Neural progenitor cell (in vitro differentiated cells): ENCODE data around the gene CNTN2. TPM values are rescaled to one million over a fixed set of nuclear protein-coding genes. Genes with fewer than 3 reads are reported as not detected.
A peak's percentile ranks its signal among the peaks of the same experiment; 100 is the strongest.

Source experiments
- DNase-seq: peaks from one replicate; pipeline ENCODE4 v3.0.0-alpha.2; 2016; ENCODE audit warnings: low spot score
- H2AFZ ChIP-seq: fragments of 200-600 bp; sonication (generic); replicated peaks from 2 replicates; pipeline ENCODE4 v1.6.1; 2016; ENCODE audit warnings: antibody characterized with exemption
- H3F3A ChIP-seq: fragments of 200-600 bp; sonication (generic); 2 replicates; pipeline ENCODE4 v1.6.1; 2016; ENCODE audit warnings: antibody characterized with exemption, low read depth
- H3K27ac ChIP-seq: fragments of 200-600 bp; sonication (generic); 2 replicates; pipeline ENCODE4 v1.5.1; 2016; ENCODE audit warnings: mild to moderate bottlenecking
- H3K27me3 ChIP-seq: fragments of 200-600 bp; sonication (generic); 2 replicates; pipeline ENCODE4 v1.6.1; 2016; ENCODE audit warnings: mild to moderate bottlenecking, moderate library complexity
- H3K36me3 ChIP-seq: fragments of 200-600 bp; sonication (generic); 2 replicates; pipeline ENCODE4 v1.5.1; 2016
- H3K4me1 ChIP-seq: fragments of 200-600 bp; sonication (generic); 2 replicates; pipeline ENCODE4 v1.6.1; 2016; ENCODE audit warnings: mixed run types
- H3K4me2 ChIP-seq: fragments of 200-600 bp; sonication (generic); 2 replicates; pipeline ENCODE4 v1.6.1; 2016
- H3K4me3 ChIP-seq: fragments of 200-600 bp; sonication (generic); 2 replicates; pipeline ENCODE4 v1.5.1; 2016
- H3K79me2 ChIP-seq: fragments of 200-600 bp; sonication (generic); 2 replicates; pipeline ENCODE4 v1.6.1; 2016; ENCODE audit warnings: low read depth
- H3K9ac ChIP-seq: fragments of 200-600 bp; sonication (generic); 2 replicates; pipeline ENCODE4 v1.6.1; 2016
- H3K9me3 ChIP-seq: fragments of 200-600 bp; sonication (generic); 2 replicates; pipeline ENCODE4 v1.5.1; 2016; ENCODE audit warnings: low read depth
- H4K20me1 ChIP-seq: fragments of 200-600 bp; sonication (generic); 2 replicates; pipeline ENCODE4 v1.6.1; 2016; ENCODE audit warnings: low read depth
- H3K27ac Mint-ChIP-seq: 3 replicates; pipeline ENCODE4 v1.8.0; 2021; ENCODE audit warnings: mixed read lengths
- H3K27me3 Mint-ChIP-seq: 2 replicates; pipeline ENCODE4 v1.8.0; 2022; ENCODE audit warnings: low read depth, mild to moderate bottlenecking, inconsistent platforms, moderate library complexity, mixed read lengths; ENCODE audit not compliant: insufficient read depth
- H3K36me3 Mint-ChIP-seq: 3 replicates; pipeline ENCODE4 v1.8.0; 2021; ENCODE audit warnings: mixed read lengths
- H3K4me1 Mint-ChIP-seq: 3 replicates; pipeline ENCODE4 v1.8.0; 2021; ENCODE audit warnings: mixed read lengths
- H3K4me3 Mint-ChIP-seq: 3 replicates; pipeline ENCODE4 v1.8.0; 2021; ENCODE audit warnings: mild to moderate bottlenecking, moderate library complexity, mixed read lengths
- H3K9me3 Mint-ChIP-seq: 3 replicates; pipeline ENCODE4 v1.8.0; 2020; ENCODE audit warnings: mixed read lengths
- CTCF ChIP-seq: fragments of 200-600 bp; sonication (generic); IDR thresholded peaks from 2 replicates; pipeline ENCODE4 v1.5.1; 2017; ENCODE audit warnings: antibody characterized with exemption, mild to moderate bottlenecking
- EZH2 ChIP-seq: fragments of 200-600 bp; sonication (generic); IDR thresholded peaks from 2 replicates; pipeline ENCODE4 v1.6.1; 2017; ENCODE audit warnings: antibody characterized with exemption, mild to moderate bottlenecking, moderate library complexity
- EZH2phosphoT487 ChIP-seq: fragments of 200-600 bp; sonication (generic); IDR thresholded peaks from 2 replicates; pipeline ENCODE4 v1.6.1; 2017; ENCODE audit warnings: antibody characterized with exemption
- total RNA-seq: library from RNA; depleted of rRNA; stranded (reverse); fragments of >200 nt; gene quantifications from 2 replicates; pipeline ENCODE4 v1.2.3, GENCODE V29; 2015; ENCODE audit warnings: low replicate concordance

The CNTN2 gene
- total RNA-seq, 1 donor from 2014 or later, result 8.4 TPM

- H3K27ac ChIP-seq, result no peak overlapping the region
- H3K27me3 ChIP-seq, result no peaks in the 10 kb centered on the region
- H3K9me3 ChIP-seq, result no peaks in the 10 kb centered on the region
- no peak overlapping the region for H3K4me3 ChIP-seq
- H2AFZ ChIP-seq, result no peak overlapping the region
- H3K4me2 ChIP-seq, result no peak overlapping the region
- H3K4me3 Mint-ChIP-seq, result no peak overlapping the region
- no peak for DNase-seq
- H3K4me1 Mint-ChIP-seq, result peaks cover 36% of the 10 kb centered on the region
- H3K79me2 ChIP-seq, result no peaks in the 10 kb centered on the region
- H3F3A ChIP-seq, result peaks cover 7% of the 10 kb centered on the region
- peaks cover 13% of the 10 kb centered on the region for H3K27me3 Mint-ChIP-seq
- H4K20me1 ChIP-seq, result no peaks in the 10 kb centered on the region
- H3K36me3 ChIP-seq, result no peaks in the 10 kb centered on the region
- H3K36me3 Mint-ChIP-seq, result no peaks in the 10 kb centered on the region
- no peak overlapping the region for H3K9ac ChIP-seq
- no peak overlapping the region for H3K27ac Mint-ChIP-seq
- no peaks in the 10 kb centered on the region for H3K9me3 Mint-ChIP-seq
- peaks cover 15% of the 10 kb centered on the region for H3K4me1 ChIP-seq
- TF ChIP-seq CTCF (no peak), EZH2 (no peak), EZH2phosphoT487 (no peak)
Observed at GRCh38 chr1:205058853-205059252, 15.8 kb downstream of the CNTN2 start.

- Histone ChIP-seq H3K79me2 (no peaks in the 10 kb centered on the region), H3K9me3 (no peaks in the 10 kb centered on the region), H3K36me3 (no peaks in the 10 kb centered on the region), H3K27me3 (no peaks in the 10 kb centered on the region), H3F3A (peaks cover 7% of the 10 kb centered on the region), H3K4me3 (no peak overlapping the region), H2AFZ (no peak overlapping the region), H3K4me1 (peaks cover 11% of the 10 kb centered on the region), H3K9ac (no peak overlapping the region), H4K20me1 (no peaks in the 10 kb centered on the region), H3K4me2 (no peak overlapping the region), H3K27ac (no peak overlapping the region)
- TF ChIP-seq CTCF (no peak), EZH2phosphoT487 (no peak), EZH2 (no peak)
- no peaks in the 10 kb centered on the region for H3K9me3 Mint-ChIP-seq
- H3K27me3 Mint-ChIP-seq, result peaks cover 13% of the 10 kb centered on the region
- no peak overlapping the region for H3K4me3 Mint-ChIP-seq
- H3K4me1 Mint-ChIP-seq, result peaks cover 32% of the 10 kb centered on the region
- DNase-seq, result no peak
- no peaks in the 10 kb centered on the region for H3K36me3 Mint-ChIP-seq
- peak overlapping the region; percentile 9 for H3K27ac Mint-ChIP-seq
Observed at GRCh38 chr1:205059660-205060059, 16.6 kb downstream of the CNTN2 start.

- H3K36me3 ChIP-seq, result no peaks in the 10 kb centered on the region
- no peak overlapping the region for H3K27ac Mint-ChIP-seq
- H3K4me3 Mint-ChIP-seq, result no peak overlapping the region
Observed at GRCh38 chr1:205060746-205061145, 17.7 kb downstream of the CNTN2 start.

More at GRCh38 chr1:205060746-205061145, 17.7 kb downstream of the CNTN2 start:
- Histone ChIP-seq H3K4me3 (no peak overlapping the region), H3K79me2 (no peaks in the 10 kb centered on the region), H3K27me3 (no peaks in the 10 kb centered on the region), H3F3A (peaks cover 7% of the 10 kb centered on the region), H2AFZ (no peak overlapping the region), H3K4me1 (peaks cover 11% of the 10 kb centered on the region), H4K20me1 (no peaks in the 10 kb centered on the region), H3K27ac (no peak overlapping the region), H3K9ac (no peak overlapping the region), H3K9me3 (no peaks in the 10 kb centered on the region), H3K4me2 (no peak overlapping the region)
- Mint-ChIP-seq H3K27me3 (peaks cover 13% of the 10 kb centered on the region), H3K4me1 (peaks cover 27% of the 10 kb centered on the region), H3K9me3 (no peaks in the 10 kb centered on the region), H3K36me3 (no peaks in the 10 kb centered on the region)
- TF ChIP-seq CTCF (no peak), EZH2phosphoT487 (no peak), EZH2 (no peak)
- no peak for DNase-seq
